ENCODE data around the gene ATXN7. TPM values are rescaled to one million over a fixed set of nuclear protein-coding genes. Genes with fewer than 3 reads are reported as not detected.

The ATXN7 gene
- polyA plus RNA-seq, 4 donors, result 17.5 to 26.8 (median 20.4) TPM

DNA sequence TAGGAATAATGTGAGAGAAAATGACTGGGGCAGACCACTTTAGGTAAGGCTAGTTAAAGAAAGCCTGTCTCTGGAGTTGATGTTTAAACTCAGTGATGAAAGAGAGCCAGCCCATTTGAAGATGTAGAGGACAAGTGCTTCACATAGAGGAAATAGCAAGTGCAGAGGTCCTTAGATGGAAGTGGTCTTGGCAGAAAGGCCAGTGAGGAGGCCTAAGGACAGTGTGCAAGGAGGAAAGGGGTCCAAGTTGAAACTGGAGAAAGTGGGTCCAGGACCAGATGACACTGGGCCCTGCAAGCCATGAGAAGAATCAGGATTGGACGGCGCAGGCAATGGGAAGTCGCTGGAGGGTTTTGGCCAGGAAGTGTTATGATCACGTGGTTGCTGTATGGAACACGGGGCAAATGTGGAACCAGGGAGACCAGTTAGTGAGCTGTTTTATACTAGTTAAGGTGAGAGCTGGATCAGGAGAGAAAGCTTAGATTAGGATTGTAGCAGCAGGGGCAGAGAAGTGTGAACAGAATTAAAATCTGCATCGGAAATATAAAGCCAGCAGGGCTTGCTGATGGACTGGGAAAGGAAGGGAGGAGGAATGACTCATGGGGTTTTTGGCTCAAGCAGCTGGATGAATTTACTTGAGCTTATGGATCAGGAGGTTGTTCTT is 96.5 kb downstream of the ATXN7 start:
- no peak for DNase-seq (ENCODE audit: low read depth in 4 of 4, low spot score in 3 of 4)

DNA sequence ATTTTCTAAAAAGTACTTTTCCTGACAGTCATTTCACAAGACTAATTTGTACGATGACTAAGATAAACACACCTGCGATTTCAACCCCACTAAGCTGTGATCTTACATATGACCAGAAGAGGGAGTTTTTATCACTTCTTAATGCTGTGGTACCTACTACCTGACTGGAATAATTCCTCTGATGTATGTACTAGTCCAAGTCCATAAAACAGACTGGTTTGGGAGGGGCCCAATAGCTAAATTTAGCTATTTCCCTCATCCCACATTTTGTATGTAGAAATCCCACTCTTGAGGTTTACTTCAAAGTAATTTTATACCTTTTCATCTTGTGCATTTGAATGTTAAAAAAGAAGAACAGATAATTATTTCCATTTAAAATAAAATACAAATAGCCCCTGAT is 98.2 kb downstream of the ATXN7 start:
- no peak for DNase-seq (ENCODE audit: low read depth in 4 of 4, low spot score in 3 of 4)

DNA sequence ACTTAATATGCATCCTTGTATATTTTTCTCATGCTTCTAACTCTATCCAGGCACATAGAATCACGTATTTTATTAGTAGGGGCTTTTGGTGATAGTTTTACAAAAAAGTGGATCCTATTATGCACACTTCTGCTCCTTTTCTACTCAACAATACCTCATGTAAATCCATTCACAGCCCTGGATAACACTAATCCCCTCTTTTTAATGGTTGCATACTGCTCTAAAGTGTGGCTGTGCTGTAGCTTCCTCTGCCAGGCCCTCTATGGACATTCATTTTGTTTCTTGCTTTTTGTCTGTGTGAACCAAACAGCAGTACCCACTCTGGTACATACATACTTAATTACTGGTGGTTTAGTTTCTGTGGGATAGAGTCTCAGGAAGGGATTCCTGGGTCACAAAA is 99.8 kb downstream of the ATXN7 start:
- no peak for DNase-seq (ENCODE audit: low read depth in 4 of 4, low spot score in 3 of 4)

DNA sequence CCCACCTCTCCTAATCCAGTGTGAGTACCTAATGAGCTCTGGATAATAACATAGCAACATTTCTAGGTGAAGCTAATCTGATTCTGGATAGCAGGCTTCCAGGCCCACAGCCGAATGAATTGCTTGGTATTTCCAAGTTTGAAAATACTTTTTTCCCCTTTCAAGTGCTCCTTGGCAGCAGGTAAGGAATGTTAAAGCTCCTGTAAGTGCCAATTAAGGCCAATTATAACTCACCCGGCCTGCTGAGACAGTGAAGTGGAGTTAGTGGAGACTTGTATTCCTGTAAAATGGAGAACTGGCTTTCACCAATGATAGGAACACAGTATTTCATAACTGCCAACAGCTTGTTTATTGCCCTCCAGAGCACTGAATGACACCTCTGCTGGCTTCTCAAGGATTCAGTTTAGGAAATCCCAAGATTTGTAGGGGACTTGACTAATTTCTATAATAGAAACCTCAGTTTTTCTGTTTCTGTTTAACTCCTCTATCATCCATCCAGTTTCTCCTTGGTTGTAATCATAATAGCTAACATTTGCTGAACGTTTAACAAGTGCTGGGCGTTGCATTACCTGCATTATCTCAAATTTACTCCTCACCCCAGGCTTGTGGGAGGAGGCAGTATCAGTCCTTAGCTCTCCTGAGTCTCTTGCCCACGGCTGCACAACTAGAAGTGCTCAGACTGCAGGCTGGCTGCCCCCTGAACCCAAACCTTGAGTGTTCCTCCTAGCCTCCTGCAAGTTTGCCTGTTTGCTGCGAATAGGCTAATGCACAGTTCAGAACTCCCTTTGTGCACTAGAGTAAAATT is 101.2 kb downstream of the ATXN7 start:
- no peak for DNase-seq (ENCODE audit: low read depth in 4 of 4, low spot score in 3 of 4)

DNA sequence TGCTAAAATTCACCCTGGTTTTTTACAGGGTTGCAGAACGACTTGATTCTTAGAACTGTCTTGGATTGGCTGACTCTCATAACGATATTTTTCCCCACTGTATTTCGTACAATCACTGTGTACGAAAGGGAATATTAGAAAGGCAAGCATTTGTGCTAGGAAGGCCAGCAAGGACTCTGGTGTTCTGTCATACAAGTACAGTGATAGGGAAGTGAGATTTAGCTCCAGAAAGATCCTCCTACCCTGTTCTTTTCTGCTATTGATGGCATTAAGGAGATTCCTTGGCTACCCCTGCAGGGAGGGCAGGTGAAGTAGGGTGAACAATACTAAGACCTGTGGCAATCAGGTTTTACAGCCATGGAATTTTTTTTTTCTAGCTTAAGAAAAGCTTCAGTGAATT is 102.3 kb downstream of the ATXN7 start:
- DNase-seq (ENCODE audit: low read depth in 4 of 4, low spot score in 3 of 4), result no peak

DNA sequence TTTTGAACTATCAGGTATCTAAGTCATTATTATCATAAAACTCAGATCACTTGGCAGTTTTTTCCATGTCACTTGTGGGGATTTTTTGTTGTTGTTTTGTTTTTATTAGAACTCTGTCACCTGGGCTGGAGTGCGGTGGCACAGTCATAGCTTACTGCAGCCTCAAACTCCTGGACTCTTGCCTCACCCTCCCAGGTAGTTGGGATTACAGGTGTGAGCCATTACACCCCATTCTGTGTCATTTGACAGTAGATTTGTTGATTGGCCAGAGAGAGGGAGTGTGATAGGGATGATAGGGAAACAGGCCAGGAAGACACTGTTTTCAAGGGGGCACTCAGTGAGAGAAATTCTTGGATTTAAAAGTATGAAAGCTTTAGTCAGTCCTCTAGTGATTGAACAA is 103.2 kb downstream of the ATXN7 start:
- no peak for DNase-seq (ENCODE audit: low read depth in 4 of 4, low spot score in 3 of 4)

DNA sequence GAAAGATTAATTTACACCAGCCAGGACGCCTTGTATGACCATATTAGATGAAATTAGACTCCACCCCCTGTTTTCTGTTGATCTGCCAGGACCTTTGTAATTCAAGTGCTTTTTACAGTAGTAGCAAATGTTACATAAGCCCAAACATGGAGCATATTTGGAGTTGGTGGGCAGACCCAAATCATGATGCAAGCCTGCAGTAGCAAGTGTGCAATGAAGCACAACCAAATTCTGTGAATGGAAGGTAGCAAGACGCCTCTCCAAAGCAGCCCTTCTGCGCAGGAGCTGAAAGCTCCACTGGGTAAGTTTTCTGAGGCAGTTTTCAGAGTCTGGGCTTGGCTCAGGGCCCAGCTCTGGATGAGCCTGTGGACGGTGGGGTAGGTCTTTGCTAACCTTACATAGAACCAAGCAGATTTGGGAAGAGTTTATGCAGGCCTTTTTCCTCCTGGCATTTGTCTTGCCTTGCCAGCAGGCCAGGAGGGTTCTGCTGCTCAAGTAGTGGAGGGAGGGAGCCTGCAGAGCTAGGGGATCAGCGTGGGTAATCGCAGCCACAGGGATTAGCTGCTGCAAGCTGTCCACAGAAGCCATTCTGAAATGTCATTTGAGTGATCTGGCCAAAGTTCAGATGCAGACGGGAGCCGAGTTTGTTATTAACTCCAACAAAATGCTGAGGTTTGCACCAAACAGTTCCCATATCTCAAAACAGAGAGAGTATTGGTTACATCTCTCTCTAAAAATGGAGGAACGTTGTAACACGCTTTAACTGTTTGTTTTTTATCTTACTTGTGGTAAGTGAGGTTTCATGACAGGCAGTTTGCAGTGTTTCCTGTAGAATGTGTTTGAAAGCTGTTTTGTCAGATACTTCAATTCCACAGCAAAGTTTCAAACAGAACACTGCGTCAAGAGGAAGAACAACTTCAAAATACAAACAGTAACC is 104.3 kb downstream of the ATXN7 start:
- no peak for DNase-seq (ENCODE audit: low read depth in 4 of 4, low spot score in 3 of 4)

DNA sequence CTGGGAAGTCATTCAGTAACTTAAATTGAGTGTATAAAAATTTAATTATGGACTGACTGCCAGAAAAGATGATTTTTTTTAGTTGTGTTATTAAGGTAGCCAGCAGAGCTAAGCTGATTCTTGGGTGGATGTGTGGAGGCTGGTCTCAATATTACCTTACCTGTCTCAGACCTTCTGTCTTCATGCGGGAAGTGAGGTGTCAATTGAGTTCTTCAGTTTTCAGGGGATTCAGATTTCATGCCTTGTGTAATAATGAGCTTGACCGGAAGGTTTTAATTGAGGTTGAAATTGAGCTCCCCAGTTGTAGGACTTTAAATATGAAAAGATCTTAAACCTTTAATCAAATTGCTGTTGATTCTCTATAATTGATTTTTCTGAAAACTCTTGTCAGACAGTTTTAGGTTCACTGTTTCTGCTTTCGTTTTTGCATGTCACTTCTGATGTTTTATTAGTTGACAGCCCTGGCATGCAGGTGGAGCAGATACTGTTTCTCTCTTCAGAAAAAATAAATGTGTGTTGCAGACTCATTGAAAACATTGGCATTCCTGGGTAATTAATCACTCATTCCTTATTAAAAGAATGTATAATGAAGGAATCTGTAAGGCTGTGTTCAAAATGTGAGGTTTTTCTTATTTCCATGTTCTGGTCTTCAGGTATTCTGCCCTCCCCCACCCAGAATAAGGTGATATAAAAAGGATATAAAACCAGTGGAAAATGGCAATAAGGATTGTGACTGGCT is 105.1 kb downstream of the ATXN7 start:
- DNase-seq (ENCODE audit: low read depth in 4 of 4, low spot score in 3 of 4), result no peak

DNA sequence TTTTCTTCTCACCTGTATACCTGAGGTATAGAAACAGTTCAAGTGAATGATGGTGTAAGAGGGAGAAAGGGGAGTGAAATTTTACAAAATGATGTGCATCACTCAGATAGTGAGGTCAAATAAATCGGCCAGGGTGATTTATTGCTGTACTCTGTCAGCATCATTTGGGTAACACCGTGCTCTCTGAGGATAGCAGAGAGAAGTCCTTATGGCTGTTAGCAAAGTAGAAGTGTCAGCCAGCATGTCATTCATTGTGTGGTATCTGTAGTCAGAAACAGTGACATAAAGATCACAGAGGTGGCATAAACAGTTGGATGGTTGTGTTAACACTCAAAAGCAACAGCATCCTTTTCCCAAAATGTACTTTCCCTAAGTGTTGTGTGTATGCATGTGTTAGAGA is 106.2 kb downstream of the ATXN7 start:
- DNase-seq (ENCODE audit: low read depth in 4 of 4, low spot score in 3 of 4), result no peak

DNA sequence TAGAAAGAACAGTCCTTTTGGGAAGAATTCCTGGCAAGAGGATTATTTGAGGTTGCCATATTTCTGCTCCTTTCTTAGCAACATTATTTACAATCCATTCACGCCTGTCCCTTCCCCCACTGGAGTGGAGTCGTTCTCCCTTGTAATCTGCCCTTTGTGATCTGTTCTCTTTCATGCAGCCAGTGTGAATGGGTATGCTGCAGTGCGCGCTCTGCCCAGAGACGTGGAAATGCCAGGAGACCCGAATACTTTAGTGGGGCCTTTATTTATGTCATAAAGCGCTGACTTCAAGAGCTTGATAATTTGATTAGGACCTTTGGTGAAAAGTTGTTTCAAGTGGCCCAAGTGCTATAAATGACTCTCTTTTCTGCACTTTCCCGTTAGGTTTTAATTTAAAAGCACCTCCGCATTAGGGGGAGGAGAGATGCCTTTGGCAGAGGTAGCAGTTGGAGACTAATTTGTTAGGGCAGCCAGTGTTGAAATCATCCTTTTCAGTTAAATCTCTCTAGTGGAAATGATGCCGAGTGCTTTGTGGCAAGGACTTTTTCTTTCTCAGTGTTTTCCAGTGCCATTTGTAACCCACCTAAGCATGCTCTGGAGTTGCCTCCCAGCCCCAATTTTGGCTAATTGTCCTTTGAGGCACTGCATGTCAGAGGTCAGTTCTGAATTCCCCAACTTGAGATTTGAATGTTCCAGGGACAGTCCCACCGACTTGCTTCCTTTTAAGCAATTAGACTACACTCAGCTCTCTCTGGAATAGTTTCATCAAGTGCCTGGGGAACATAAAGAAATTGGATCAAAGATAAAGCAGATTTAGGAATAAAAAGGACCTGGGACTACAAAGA is 107.2 kb downstream of the ATXN7 start:
- no peak for DNase-seq (ENCODE audit: low read depth in 4 of 4, low spot score in 3 of 4)

DNA sequence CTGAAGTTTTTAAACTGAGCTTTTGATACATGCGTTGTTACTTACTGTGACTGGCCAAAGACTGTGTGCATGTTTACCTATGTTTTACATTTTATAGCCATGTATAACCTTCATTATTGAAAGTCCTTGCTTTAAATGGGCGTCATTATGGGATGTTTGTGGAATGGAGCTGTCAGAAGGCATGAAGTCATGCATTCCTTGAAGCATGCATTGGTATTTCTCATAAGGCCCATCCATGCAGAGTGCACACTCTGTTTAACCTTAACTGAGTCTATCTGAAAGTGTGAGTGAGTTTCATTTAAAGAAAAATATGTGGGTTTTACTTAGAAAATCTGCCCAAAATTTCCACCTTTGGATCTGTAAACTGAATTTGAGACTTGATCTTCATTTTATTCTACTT is 108.5 kb downstream of the ATXN7 start:
- no peak for DNase-seq (ENCODE audit: low read depth in 4 of 4, low spot score in 3 of 4)

DNA sequence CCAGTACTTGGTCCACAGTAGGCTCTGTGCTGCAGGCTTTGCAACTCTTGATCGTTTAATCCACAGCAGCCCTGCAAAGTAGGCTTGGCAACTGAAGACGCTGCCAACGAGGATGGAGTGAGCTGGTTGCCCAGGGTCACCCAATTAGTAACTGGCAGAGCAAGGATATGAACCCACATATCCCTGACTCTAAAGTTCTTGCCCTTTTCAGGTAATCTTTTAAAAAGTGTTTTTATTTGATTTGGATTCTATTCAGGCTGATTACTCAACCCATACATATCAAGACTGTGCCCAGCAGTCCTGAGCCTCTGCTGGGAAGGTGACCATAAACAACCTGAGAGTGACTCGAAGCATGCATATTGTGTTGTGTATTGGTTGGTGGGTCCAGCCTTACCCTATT is 109.3 kb downstream of the ATXN7 start:
- DNase-seq (ENCODE audit: low read depth in 4 of 4, low spot score in 3 of 4), result no peak

DNA sequence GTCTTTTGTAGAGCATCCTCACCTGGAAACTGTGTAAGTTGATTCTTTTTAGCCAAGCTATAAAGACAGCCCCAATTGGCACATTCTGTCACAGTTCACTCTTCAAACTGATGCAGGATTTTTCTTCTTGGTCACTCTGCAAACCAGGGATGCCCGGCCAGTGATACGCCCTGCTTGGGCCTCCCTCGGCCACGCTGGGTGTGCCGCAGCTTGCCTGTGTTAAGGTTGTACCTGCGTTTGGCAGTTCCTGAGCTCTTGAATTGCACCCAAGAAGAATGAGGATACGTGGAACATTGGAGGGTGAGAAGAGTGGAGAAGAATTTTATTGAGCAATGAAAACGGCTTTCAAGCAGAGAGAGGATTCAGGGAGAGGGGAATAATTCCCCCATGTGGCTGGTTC is 109.7 kb downstream of the ATXN7 start:
- DNase-seq (ENCODE audit: low read depth in 4 of 4, low spot score in 3 of 4), result no peak

DNA sequence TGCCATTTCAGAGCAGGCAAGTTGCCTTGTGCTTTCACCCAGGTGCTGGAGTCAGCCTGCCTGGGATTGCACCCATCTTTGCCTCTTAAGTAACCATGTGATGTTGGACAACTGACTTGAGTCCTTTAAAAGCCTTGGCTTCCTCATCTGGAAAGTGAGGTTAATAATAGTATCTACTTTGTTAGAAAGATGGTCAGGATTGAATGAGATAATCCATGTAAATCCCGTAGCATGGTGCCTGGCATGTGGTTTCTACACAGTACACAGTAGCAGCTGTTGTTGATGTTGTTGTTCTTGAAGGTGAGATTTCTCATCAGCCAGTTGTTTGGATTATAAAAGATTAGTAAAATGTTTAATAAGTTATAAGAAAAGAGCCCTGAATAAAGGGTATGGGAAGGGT is 110.8 kb downstream of the ATXN7 start:
- DNase-seq (ENCODE audit: low read depth in 4 of 4, low spot score in 3 of 4), result no peak

DNA sequence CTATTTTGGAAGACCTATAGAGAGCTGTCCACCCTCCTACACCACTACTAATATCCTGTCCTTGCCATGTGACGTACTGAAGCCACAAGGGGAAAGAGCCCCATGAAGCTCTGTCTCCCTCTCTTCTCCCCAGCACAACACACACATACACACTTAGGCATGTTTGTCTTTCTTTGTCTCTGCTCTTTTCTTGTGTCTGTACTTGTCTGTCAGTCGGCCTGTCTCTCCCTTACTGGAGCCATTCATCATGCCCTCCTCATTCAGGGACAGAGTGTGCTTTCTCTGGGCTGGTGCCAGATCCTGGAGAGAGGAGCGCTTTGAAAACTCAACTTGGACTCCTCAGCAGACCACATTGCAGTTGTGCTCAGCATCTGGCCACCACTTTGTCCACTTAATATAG is 112.1 kb downstream of the ATXN7 start:
- no peak for DNase-seq (ENCODE audit: low read depth in 4 of 4, low spot score in 3 of 4)

DNA sequence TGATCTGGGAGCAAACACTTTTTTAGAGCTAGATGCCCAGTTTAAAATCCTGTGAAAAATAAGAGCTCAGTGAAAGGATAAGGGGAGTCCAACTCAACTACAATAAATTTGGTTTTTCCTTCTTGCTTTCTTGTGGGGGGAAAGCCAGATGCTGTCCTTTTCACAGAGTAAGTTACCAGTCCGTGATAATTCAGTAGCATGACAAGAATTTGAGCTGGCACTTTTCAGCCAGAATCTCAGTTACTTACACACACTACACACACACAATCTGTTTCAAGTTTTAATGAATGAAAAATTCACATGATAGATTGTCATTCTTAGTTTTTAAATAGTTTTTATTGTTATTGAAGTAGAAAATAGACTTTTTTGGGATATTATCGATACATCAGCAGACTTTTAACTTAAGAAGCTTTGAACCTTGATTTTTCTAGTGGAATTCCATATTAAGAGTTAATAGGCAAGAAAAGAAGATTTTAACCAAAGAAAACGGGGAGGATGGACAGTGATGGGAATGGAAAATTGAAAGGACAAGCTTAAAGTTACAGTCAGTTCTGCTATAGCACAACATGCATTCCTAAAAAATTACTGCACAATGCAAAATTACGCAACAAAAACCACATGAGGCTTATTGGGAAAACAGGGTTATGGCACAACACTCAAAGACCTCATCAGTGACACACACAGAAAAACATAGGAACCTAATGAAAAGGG is 112.6 kb downstream of the ATXN7 start:
- no peak for DNase-seq (ENCODE audit: low read depth in 4 of 4, low spot score in 3 of 4)

DNA sequence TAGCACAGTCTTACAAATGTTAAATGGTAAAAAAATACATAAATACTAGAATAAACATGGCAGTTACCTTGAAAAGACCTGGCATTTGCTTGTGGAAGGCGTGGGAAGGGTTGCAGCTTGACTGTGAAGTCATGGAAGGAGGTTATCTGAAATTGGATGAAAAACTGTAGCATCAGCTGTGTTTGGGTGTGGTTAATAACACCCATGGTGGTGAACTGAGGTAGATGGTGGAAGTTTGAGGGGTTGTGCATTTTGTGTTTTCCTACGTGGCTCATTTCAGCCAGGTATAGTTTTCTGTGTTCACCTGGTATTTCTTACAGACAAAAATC is 113.2 kb downstream of the ATXN7 start:
- no peak for DNase-seq (ENCODE audit: low read depth in 4 of 4, low spot score in 3 of 4)

DNA sequence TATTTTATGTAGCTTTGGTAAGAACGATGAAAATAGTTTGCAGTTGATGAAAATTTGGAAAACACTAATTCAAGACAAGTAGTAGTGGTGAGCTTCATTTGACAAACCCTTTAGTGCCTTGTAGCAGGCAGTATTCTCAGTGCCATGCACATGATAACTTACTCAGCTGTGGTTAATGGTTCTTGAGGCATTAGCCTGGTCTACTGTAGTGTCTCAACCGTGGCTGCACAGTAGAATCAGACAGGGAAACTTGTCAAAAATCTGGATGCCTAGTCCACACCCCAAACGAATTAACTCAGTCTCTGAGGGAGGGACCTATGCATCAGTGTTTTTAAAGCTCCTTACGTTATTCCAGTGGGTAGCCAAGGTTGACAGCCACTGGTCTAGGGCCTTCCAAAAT is 114.2 kb downstream of the ATXN7 start:
- no peak for DNase-seq (ENCODE audit: low read depth in 4 of 4, low spot score in 3 of 4)

All from left renal pelvis (tissue), 4 donors.